Smooth muscle cell (in vitro differentiated cells): ENCODE measurements around the gene ANO8. TPM values are rescaled to one million over a fixed set of nuclear protein-coding genes. Genes with fewer than 3 reads are reported as not detected.

Experiments used
- DNase-seq: peaks from one replicate; lab custom pipeline; 2025; ENCODE audit not compliant: unreplicated experiment; lab: John Stamatoyannopoulos, UW
- H2AFZ ChIP-seq: fragments of 200-600 bp; sonication (generic); 2 replicates; pipeline ENCODE4 v1.6.0; 2016; ENCODE audit warnings: antibody characterized with exemption, low read depth, mild to moderate bottlenecking
- H3F3A ChIP-seq: fragments of 200-600 bp; sonication (generic); 2 replicates; pipeline ENCODE4 v1.6.0; 2017; ENCODE audit warnings: antibody characterized with exemption, low read depth
- H3K27ac ChIP-seq: fragments of 200-600 bp; sonication (generic); 2 replicates; pipeline ENCODE4 v1.5.1; 2016; ENCODE audit warnings: low read depth, mild to moderate bottlenecking
- H3K27me3 ChIP-seq: fragments of 200-600 bp; sonication (generic); 2 replicates; pipeline ENCODE4 v1.6.1; 2016; ENCODE audit warnings: low read depth, mild to moderate bottlenecking
- H3K36me3 ChIP-seq: fragments of 200-600 bp; sonication (generic); 2 replicates; pipeline ENCODE4 v1.5.1; 2016; ENCODE audit warnings: low read depth
- H3K4me1 ChIP-seq: fragments of 200-600 bp; sonication (generic); 2 replicates; pipeline ENCODE4 v1.5.1; 2016; ENCODE audit warnings: low read depth
- H3K4me2 ChIP-seq: fragments of 200-600 bp; sonication (generic); 2 replicates; pipeline ENCODE4 v1.6.0; 2016; ENCODE audit warnings: mild to moderate bottlenecking
- H3K4me3 ChIP-seq: fragments of 200-600 bp; sonication (generic); 2 replicates; pipeline ENCODE4 v1.5.1; 2016; ENCODE audit warnings: mild to moderate bottlenecking
- H3K79me2 ChIP-seq: fragments of 200-600 bp; sonication (generic); 2 replicates; pipeline ENCODE4 v1.6.0; 2016; ENCODE audit warnings: low read depth, mild to moderate bottlenecking
- H3K9ac ChIP-seq: fragments of 200-600 bp; sonication (generic); 2 replicates; pipeline ENCODE4 v1.6.0; 2016; ENCODE audit warnings: low read depth
- H3K9me3 ChIP-seq: fragments of 200-600 bp; sonication (generic); replicated peaks from 2 replicates; pipeline ENCODE4 v1.5.1; 2016; ENCODE audit warnings: low read depth
- H4K20me1 ChIP-seq: fragments of 200-600 bp; sonication (generic); 2 replicates; pipeline ENCODE4 v1.6.0; 2016; ENCODE audit warnings: low read depth
- WGBS: methylation state at CpG from one replicate; pipeline ENCODE4 v1.1.7; 2016; ENCODE audit warnings: low lambda C conversion rate; 5-methylcytosine and 5-hydroxymethylcytosine counted together
- polyA plus RNA-seq: library from polyadenylated mRNA; unstranded; fragments of >200 nt; fragmentation: Nextera tagmentation; extraction: Ambion mirVana; gene quantifications from 2 replicates; pipeline ENCODE4 v1.2.1, GENCODE V29; 2016
- total RNA-seq: library from RNA; depleted of rRNA; stranded (reverse); fragments of >200 nt; gene quantifications from 2 replicates; pipeline ENCODE4 v1.2.3, GENCODE V29; 2014
- TF ChIP-seq, protein P1 (sequence below): fragments of 200-600 bp; sonication (generic); IDR thresholded peaks from 2 replicates; pipeline ENCODE4 v1.5.1; 2017; ENCODE audit warnings: borderline replicate concordance, mild to moderate bottlenecking, antibody characterized with exemption; ENCODE audit not compliant: insufficient read depth, poor library complexity, severe bottlenecking

The ANO8 gene
- total and polyA plus RNA-seq, 2 experiments from 2014 or later, result 1.3 to 8.0 TPM

DNA sequence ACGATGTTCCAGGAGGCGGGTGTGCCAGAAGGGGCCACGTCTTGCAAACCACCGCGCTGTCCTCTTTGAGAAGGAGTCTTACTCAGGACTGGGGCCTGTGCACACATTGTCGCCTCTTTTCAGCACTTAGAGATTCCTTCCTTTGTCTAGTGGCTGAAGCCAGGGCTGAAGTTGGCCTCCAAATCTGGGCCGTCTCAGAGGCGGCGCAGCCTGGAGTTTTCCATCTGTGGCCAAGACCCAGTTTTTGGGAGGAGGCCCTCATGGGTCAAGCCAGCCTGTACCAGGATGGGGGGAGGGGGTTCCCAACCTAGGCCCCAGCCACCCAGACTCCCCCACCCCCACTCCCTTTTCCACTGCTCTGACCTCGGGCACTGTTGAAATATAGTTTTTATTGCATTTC is 11.8 kb downstream of the ANO8 start:
- Histone ChIP-seq H4K20me1 (peaks cover 10% of the 10 kb centered on the region), H2AFZ (no peak overlapping the region), H3K36me3 (no peaks in the 10 kb centered on the region), H3K4me2 (no peak overlapping the region), H3K79me2 (no peaks in the 10 kb centered on the region), H3K27ac (no peak overlapping the region), H3K9ac (no peak overlapping the region), H3F3A (peaks cover 6% of the 10 kb centered on the region), H3K4me1 (peaks cover 12% of the 10 kb centered on the region), H3K27me3 (no peaks in the 10 kb centered on the region), H3K9me3 (no peaks in the 10 kb centered on the region), H3K4me3 (no peak overlapping the region)
- WGBS, result 91% methylated on average over 10 of the region's 10 CpGs
- TF ChIP-seq, protein P1, sequence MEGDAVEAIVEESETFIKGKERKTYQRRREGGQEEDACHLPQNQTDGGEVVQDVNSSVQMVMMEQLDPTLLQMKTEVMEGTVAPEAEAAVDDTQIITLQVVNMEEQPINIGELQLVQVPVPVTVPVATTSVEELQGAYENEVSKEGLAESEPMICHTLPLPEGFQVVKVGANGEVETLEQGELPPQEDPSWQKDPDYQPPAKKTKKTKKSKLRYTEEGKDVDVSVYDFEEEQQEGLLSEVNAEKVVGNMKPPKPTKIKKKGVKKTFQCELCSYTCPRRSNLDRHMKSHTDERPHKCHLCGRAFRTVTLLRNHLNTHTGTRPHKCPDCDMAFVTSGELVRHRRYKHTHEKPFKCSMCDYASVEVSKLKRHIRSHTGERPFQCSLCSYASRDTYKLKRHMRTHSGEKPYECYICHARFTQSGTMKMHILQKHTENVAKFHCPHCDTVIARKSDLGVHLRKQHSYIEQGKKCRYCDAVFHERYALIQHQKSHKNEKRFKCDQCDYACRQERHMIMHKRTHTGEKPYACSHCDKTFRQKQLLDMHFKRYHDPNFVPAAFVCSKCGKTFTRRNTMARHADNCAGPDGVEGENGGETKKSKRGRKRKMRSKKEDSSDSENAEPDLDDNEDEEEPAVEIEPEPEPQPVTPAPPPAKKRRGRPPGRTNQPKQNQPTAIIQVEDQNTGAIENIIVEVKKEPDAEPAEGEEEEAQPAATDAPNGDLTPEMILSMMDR, result no peak
- no peak for DNase-seq

DNA sequence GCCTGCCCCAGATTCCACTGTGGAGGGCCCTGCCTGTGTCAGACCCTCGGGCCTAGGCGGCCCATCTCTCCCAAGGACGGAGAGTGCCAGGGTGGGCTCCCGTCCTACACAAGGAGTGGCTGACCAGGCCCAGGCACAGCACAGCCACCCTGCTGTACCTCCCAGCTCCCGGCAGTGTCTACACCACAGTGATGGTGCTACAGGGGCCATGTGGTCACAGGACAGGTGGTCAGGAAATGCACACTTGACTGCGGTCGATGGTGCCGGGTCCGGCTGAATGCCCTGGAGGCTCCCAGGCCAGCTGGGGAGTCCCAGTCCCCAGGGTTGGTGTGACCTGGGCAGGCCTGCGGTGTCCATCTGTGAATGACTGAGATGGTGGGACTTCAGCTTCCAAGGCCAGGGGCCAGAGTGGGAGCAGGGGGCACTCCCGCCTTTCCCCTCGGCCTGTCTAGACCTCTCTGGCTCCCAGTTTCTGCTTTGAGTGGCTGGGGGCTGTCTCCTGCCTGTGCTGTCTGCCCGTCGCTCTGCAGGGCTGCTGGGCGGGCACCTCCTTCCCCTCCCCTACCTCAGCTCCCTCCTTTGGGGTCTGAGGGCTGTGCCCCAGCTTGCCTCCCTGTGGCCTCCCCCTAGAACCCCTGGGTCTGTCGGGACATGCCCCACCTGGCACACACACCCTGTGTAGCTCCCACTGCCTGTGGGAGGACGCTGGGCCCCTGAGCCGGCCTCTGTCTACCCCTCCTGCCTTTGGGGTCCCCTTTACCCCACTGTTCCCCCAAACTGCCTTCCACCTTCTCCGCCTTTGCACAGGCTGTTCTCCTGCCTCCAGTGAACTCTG is 12.8 kb downstream of the ANO8 start:
- Histone ChIP-seq H3K4me2 (no peak overlapping the region), H2AFZ (no peak overlapping the region), H3K4me3 (no peak overlapping the region), H3F3A (peaks cover 9% of the 10 kb centered on the region), H3K27me3 (no peaks in the 10 kb centered on the region), H3K9me3 (no peaks in the 10 kb centered on the region), H3K9ac (no peak overlapping the region), H3K36me3 (no peaks in the 10 kb centered on the region), H3K27ac (no peak overlapping the region), H3K4me1 (peaks cover 5% of the 10 kb centered on the region), H3K79me2 (no peaks in the 10 kb centered on the region), H4K20me1 (peaks cover 10% of the 10 kb centered on the region)
- TF ChIP-seq, protein P1, result no peak
- DNase-seq, result no peak
- WGBS, result 95% methylated on average over 17 of the region's 19 CpGs

DNA sequence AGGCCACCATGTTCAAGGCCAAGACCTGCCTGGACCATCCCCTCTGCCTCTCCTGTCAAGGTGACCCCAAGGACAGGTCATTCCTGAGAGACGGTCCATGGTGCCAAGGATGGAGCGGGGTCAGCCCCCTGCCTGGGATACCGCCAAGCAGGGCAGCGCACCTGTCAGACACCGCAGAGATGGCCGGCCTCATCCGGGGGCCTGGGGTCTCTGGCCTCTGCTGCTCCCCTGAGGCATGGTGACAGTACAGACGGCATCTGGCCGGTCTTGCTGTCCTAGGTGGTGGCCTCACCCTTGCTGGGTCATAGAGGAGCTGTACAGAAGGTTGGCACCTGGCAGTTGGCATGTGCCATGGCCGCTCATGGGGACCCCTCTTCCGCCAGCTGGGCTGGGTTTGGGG is 14.2 kb downstream of the ANO8 start:
- H3K36me3 ChIP-seq, result no peaks in the 10 kb centered on the region

More for the DNA sequence above, 14.2 kb downstream of the ANO8 start:
- H3K27ac ChIP-seq, result no peak overlapping the region
- H3K79me2 ChIP-seq, result no peaks in the 10 kb centered on the region
- WGBS, result 86% methylated on average over 11 of the region's 11 CpGs
- H3K4me2 ChIP-seq, result no peak overlapping the region
- H3K27me3 ChIP-seq, result no peaks in the 10 kb centered on the region
- no peak overlapping the region for H3K4me3 ChIP-seq
- no peak for DNase-seq
- H3F3A ChIP-seq, result peaks cover 4% of the 10 kb centered on the region
- H3K4me1 ChIP-seq, result no peaks in the 10 kb centered on the region
- peaks cover 10% of the 10 kb centered on the region for H4K20me1 ChIP-seq
- TF ChIP-seq, protein P1, result no peak
- no peak overlapping the region for H2AFZ ChIP-seq
- no peak overlapping the region for H3K9ac ChIP-seq
- H3K9me3 ChIP-seq, result no peaks in the 10 kb centered on the region
